GM12878 (cell line): ENCODE data around the gene TBC1D25. TPM values are rescaled to one million over a fixed set of nuclear protein-coding genes. Genes with fewer than 3 reads are reported as not detected.

Source experiments
- ATAC-seq: fragments of 200-7000 bp; cut with Tn5 transposase; 3 replicates; pipeline ENCODE4 v1.9.1; 2020; ENCODE audit warnings: mild to moderate bottlenecking, moderate library complexity
- BruUV-seq: library from RNA; stranded (reverse); fragments of 400-500 nt; replicated peaks from 2 replicates; lab custom pipeline; 2021; lab: Mats Ljungman, UMichigan
- CTCF ChIA-PET: fragments of 300-600 bp; sonication (Branson Sonifier 250); formaldehyde crosslinking; extraction: SDS; loops from one replicate; lab custom pipeline; 2021; ENCODE audit warnings: inconsistent platforms; lab: Yijun Ruan, JAX
- POLR2A ChIA-PET: fragments of 350-600 bp; formaldehyde crosslinking; extraction: SDS; loops from one replicate; lab custom pipeline; 2021; ENCODE audit warnings: inconsistent platforms; lab: Charles Lee
- RAD21 ChIA-PET: fragments of 300-600 bp; sonication (Branson Sonifier 250); formaldehyde crosslinking; loops from one replicate; lab custom pipeline; 2023; ENCODE audit warnings: antibody characterized with exemption; ENCODE audit not compliant: unreplicated experiment; lab: Charles Lee
- SMC1A ChIA-PET: fragments of 300-600 bp; sonication (Branson Sonifier 250); formaldehyde crosslinking; loops from one replicate; lab custom pipeline; 2023; ENCODE audit not compliant: unreplicated experiment, uncharacterized antibody; lab: Charles Lee
- DNase-seq: peaks from one replicate; pipeline ENCODE4 v3.0.0-alpha.2; 2011; ENCODE audit warnings: low read depth, low spot score
- FAIRE-seq: peaks from 3 replicates; lab custom pipeline; 2011; peaks lifted over from hg19 to GRCh38; lab: Jason Lieb, UNC
- H2AFZ ChIP-seq: 2 replicates; pipeline ENCODE4 v1.6.0; 2011; ENCODE audit warnings: low read depth, low read length, control low read depth; ENCODE audit not compliant: control insufficient read depth
- H3K27ac ChIP-seq: 2 replicates; pipeline ENCODE4 v1.5.1; 2011; ENCODE audit warnings: control low read depth; ENCODE audit not compliant: control insufficient read depth, insufficient read depth
- H3K27me3 ChIP-seq, 2 experiments: replicated peaks in 1 of 2; 2 replicates each; pipeline versions ENCODE4 v1.6.0 to v1.6.1; 2011; ENCODE audit warnings: low read length in 1 of 2; ENCODE audit not compliant: control insufficient read depth in 2 of 2, insufficient read depth in 2 of 2
- H3K36me3 ChIP-seq, 2 experiments: 2 replicates each; pipeline ENCODE4 v1.5.1; 2011; ENCODE audit warnings: low read length in 1 of 2; ENCODE audit not compliant: control insufficient read depth in 2 of 2, insufficient read depth in 2 of 2
- H3K4me1 ChIP-seq: 2 replicates; pipeline ENCODE4 v1.6.1; 2011; ENCODE audit warnings: mild to moderate bottlenecking, low read length, moderate library complexity, mixed read lengths; ENCODE audit not compliant: control insufficient read depth, insufficient read depth
- H3K4me2 ChIP-seq: 2 replicates; pipeline ENCODE4 v1.6.0; 2011; ENCODE audit warnings: control low read depth; ENCODE audit not compliant: control insufficient read depth, insufficient read depth
- H3K4me3 ChIP-seq: fragments of 200-600 bp; sonication (generic); 2 replicates; pipeline ENCODE4 v1.5.1; 2016
- H3K79me2 ChIP-seq: 2 replicates; pipeline ENCODE4 v1.6.0; 2011; ENCODE audit warnings: low read length; ENCODE audit not compliant: control insufficient read depth, insufficient read depth
- H3K9ac ChIP-seq: 2 replicates; pipeline ENCODE4 v1.8.0; 2011; ENCODE audit warnings: low read length, control low read depth, mixed read lengths; ENCODE audit not compliant: control insufficient read depth, insufficient read depth
- H3K9me3 ChIP-seq: replicated peaks from 3 replicates; pipeline ENCODE4 v1.5.1; 2011; ENCODE audit warnings: mild to moderate bottlenecking, low read length; ENCODE audit not compliant: control insufficient read depth, insufficient read depth
- H4K20me1 ChIP-seq: 2 replicates; pipeline ENCODE4 v1.6.0; 2011; ENCODE audit not compliant: control insufficient read depth, insufficient read depth
- ASH2L ChIP-seq: fragments of 300-600, 200-600 bp; sonication (generic); IDR thresholded peaks from 2 replicates; pipeline ENCODE4 v1.6.1; 2017; ENCODE audit warnings: low read depth, mild to moderate bottlenecking, borderline replicate concordance
- CEBPZ ChIP-seq: fragments of 150-350 bp; IDR thresholded peaks from 2 replicates; pipeline ENCODE4 v1.6.1; 2016; ENCODE audit warnings: low read depth, low read length
- CHD4 ChIP-seq: fragments of 200-600 bp; sonication (generic); IDR thresholded peaks from 2 replicates; pipeline ENCODE4 v1.6.1; 2016; ENCODE audit warnings: mild to moderate bottlenecking
- FOXM1 ChIP-seq: IDR thresholded peaks from 2 replicates; pipeline ENCODE4 v1.6.1; 2012; ENCODE audit warnings: low read depth, mild to moderate bottlenecking, inconsistent platforms, low read length, moderate library complexity
- NRF1 ChIP-seq: conservative IDR thresholded peaks from 2 replicates; pipeline ENCODE4 v1.6.1; 2011; ENCODE audit warnings: mild to moderate bottlenecking, low read depth, low read length, improper control_type of control experiment
- RB1 ChIP-seq: fragments of 450-650 bp; formaldehyde crosslinking; IDR thresholded peaks from 2 replicates; pipeline ENCODE4 v1.6.1; 2017; ENCODE audit warnings: mild to moderate bottlenecking, borderline replicate concordance
- SIN3A ChIP-seq: IDR thresholded peaks from 2 replicates; pipeline ENCODE4 v1.6.1; 2012; ENCODE audit warnings: low read depth, low read length, improper control_type of control experiment
- TAF1 ChIP-seq: IDR thresholded peaks from 2 replicates; pipeline ENCODE4 v1.6.1; 2011; ENCODE audit warnings: mild to moderate bottlenecking, low read depth, low read length, borderline replicate concordance
- ZBED1 ChIP-seq: IDR thresholded peaks from 2 replicates; pipeline ENCODE4 v1.6.1; 2016; ENCODE audit warnings: borderline replicate concordance
- ZBTB4 ChIP-seq: fragments of 450-650 bp; formaldehyde crosslinking; IDR thresholded peaks from 2 replicates; pipeline ENCODE4 v1.4.0; 2022; ENCODE audit warnings: mild to moderate bottlenecking, moderate library complexity
- WGBS: methylation state at CpG from one replicate; pipeline ENCODE4 v1.1.6; 2016; ENCODE audit warnings: low lambda C conversion rate; ENCODE audit not compliant: insufficient replicate concordance, insufficient coverage; ENCODE audit errors: missing lambda C conversion rate; 5-methylcytosine and 5-hydroxymethylcytosine counted together
- in situ Hi-C: fragments of 300-500 bp; cut with MboI; formaldehyde crosslinking; loops from 9 replicates; pipeline ENCODE4 v1.14.3; 2018; ENCODE audit warnings: mixed read lengths
- intact Hi-C: fragments of 100-400 bp; cut with micrococcal nuclease; formaldehyde crosslinking; loops from one replicate; pipeline ENCODE4 v1.14.2; 2022; ENCODE audit not compliant: unreplicated experiment
- polyA plus RNA-seq, 11 experiments: library from polyadenylated mRNA; depleted of rRNA in 4 of 11; unstranded in 6 of 11; stranded (reverse) in 5 of 11; fragments of >200 nt; fragmentation: Nextera tagmentation in 4 of 11; fragmentation: Illumina TruSeq in 1 of 11; extraction: Ambion mirVana in 4 of 11; extraction: Trizol in 1 of 11; gene quantifications; 1 replicate in 1 of 11; 2 replicates in 10 of 11; pipeline versions ENCODE4 v1.2.1 to v1.2.3, GENCODE V29; 2011 to 2016; ENCODE audit warnings: inconsistent platforms in 2 of 11, missing spikeins in 2 of 11, low read depth in 1 of 11
- total RNA-seq, 4 experiments: library from RNA; depleted of rRNA in 3 of 4; stranded (reverse); fragments of >200 nt in 3 of 4; fragmentation: Illumina TruSeq in 1 of 4; extraction: Trizol in 1 of 4; gene quantifications; 2 replicates each; pipeline versions ENCODE4 v1.2.1 to v1.2.3, GENCODE V29; 2013 to 2021
- TF ChIP-seq, protein P1 (sequence below): fragments of 450-650 bp; IDR thresholded peaks from 2 replicates; pipeline ENCODE4 v1.6.1; 2014; ENCODE audit warnings: mild to moderate bottlenecking
- TF ChIP-seq, protein P2 (sequence below): fragments of 450-650 bp; IDR thresholded peaks from 2 replicates; pipeline ENCODE4 v1.6.1; 2017; ENCODE audit warnings: antibody characterized with exemption, mild to moderate bottlenecking, moderate library complexity

TBC1D25 gene
- total and polyA plus RNA-seq, 10 of the 15 experiments (the other 5 are each of a cell fraction or from before 2014, with no cell fraction given): 0.79 to 17.3 (median 10.0) TPM

- TF ChIP-seq CEBPZ: no peak
- TF ChIP-seq, protein P1, sequence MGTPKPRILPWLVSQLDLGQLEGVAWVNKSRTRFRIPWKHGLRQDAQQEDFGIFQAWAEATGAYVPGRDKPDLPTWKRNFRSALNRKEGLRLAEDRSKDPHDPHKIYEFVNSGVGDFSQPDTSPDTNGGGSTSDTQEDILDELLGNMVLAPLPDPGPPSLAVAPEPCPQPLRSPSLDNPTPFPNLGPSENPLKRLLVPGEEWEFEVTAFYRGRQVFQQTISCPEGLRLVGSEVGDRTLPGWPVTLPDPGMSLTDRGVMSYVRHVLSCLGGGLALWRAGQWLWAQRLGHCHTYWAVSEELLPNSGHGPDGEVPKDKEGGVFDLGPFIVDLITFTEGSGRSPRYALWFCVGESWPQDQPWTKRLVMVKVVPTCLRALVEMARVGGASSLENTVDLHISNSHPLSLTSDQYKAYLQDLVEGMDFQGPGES: no peak
- TF ChIP-seq, all 136 proteins: peak for 0
Measured at GRCh38 chrX:48489892-48490291, 49.6 kb upstream of the TBC1D25 start (continued).

DNA sequence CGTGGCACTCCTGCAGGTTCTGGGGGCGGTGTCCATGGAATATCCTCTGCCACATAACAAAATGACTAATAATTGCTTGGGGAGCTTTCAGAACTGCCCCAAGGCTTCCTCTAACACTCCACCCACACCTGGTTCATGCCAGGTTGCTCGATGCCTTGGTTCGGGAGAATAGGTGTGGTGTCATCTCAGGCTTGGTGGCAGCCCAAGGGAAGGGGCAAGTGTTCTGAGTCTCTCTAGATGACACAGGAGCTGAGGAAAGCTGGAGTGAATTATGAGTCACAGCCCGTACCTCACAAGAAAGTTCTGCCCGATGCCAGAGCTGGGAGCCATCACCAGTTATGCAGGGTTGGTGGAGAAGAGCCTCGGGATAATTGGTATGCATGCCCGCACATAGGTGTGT lies 48.9 kb upstream of the TBC1D25 start:
- FAIRE-seq: no peak
- intact Hi-C loops (no loop called here), in situ Hi-C loops (loop anchor here (10.0 kb wide), 1 partner anchor 406 kb away; no protein-coding TSS in a partner anchor)
- ATAC-seq: no peak
- Histone ChIP-seq H3K36me3 (peaks cover 0 to 5% of the 10 kb centered on the region in 2 experiments; a peak in 1 of 4 replicates), H3K27me3 (no peaks in the 10 kb centered on the region), H3K79me2 (no peaks in the 10 kb centered on the region), H3K4me2 (no peak overlapping the region), H3K27ac (no peak overlapping the region), H3K4me3 (no peak overlapping the region), H3K9me3 (no peaks in the 10 kb centered on the region; the same call in 2 of the 3 replicates), H3K4me1 (no peaks in the 10 kb centered on the region), H4K20me1 (no peaks in the 10 kb centered on the region), H3K9ac (no peak overlapping the region), H2AFZ (no peak overlapping the region)
- ChIA-PET POLR2A (no interaction called here), CTCF (interaction anchor here (0.8 kb wide), 1 partner anchor 407 kb away, joined by 3 read pairs; no protein-coding TSS in a partner anchor), RAD21 (no interaction called here), SMC1A (interaction anchor here (0.7 kb wide), 1 partner anchor 405 kb away, joined by 3 read pairs; no protein-coding TSS in a partner anchor)
- no TSS peak for BruUV-seq
- no peak for DNase-seq
- 31% methylated on average over 8 of the region's 8 CpGs for WGBS
- TF ChIP-seq SIN3A (no peak), CHD4 (no peak), TAF1 (no peak), ZBTB4 (CRISPR knock-in tag) (no peak), FOXM1 (no peak), NRF1 (no peak), RB1 (no peak), ZBED1 (no peak), ASH2L (no peak)
- TF ChIP-seq, protein P2, sequence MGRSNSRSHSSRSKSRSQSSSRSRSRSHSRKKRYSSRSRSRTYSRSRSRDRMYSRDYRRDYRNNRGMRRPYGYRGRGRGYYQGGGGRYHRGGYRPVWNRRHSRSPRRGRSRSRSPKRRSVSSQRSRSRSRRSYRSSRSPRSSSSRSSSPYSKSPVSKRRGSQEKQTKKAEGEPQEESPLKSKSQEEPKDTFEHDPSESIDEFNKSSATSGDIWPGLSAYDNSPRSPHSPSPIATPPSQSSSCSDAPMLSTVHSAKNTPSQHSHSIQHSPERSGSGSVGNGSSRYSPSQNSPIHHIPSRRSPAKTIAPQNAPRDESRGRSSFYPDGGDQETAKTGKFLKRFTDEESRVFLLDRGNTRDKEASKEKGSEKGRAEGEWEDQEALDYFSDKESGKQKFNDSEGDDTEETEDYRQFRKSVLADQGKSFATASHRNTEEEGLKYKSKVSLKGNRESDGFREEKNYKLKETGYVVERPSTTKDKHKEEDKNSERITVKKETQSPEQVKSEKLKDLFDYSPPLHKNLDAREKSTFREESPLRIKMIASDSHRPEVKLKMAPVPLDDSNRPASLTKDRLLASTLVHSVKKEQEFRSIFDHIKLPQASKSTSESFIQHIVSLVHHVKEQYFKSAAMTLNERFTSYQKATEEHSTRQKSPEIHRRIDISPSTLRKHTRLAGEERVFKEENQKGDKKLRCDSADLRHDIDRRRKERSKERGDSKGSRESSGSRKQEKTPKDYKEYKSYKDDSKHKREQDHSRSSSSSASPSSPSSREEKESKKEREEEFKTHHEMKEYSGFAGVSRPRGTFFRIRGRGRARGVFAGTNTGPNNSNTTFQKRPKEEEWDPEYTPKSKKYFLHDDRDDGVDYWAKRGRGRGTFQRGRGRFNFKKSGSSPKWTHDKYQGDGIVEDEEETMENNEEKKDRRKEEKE: no peak
